IPS-18c (cell line): ENCODE data around the gene POC1A.

Experiments used
- H3K4me3 ChIP-seq: 2 replicates; pipeline ENCODE4 v1.7.0; 2013; ENCODE audit warnings: low read depth, mild to moderate bottlenecking, low read length, moderate library complexity; ENCODE audit not compliant: insufficient read depth
- H3K9me3 ChIP-seq: one replicate; pipeline ENCODE4 v1.6.1; 2013; ENCODE audit warnings: mild to moderate bottlenecking, low read length, moderate library complexity; ENCODE audit not compliant: control insufficient read depth, insufficient read depth

The POC1A gene

DNA sequence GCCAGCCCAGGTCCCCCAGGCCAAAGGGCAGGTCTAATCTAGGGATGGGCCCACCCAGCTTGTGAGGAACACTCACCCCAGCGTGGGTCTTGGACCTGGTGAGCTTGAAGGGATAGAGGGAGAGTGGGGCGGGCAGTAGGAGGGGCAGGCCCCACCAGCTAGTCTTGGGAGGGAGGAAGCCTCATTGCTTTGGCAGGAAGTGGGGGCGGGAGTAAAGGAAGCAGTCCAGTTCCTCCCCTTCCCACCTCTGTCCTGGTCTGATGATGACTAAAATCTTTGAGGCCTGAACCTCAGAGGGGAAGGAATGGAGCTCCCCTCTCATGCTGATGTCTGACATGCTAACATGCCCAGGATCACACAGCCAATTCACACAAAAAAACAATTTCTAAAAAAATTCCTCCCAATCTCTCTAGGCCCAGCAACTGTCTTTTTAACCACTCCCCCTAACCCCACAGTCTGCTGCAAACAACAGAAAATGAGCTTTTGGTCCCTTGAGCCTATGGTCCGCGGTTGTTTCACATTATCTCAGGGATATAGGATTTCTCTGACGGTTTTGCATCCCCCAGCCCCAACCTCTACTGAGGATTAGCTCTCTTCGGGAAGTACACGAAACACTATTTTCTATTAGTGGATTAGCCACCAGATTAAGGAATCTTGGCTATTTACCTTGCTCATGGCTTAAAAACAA is 67.1 kb downstream of the POC1A start:
- H3K9me3 ChIP-seq, result no peaks in the 10 kb centered on the region
- H3K4me3 ChIP-seq, result no peak overlapping the region

DNA sequence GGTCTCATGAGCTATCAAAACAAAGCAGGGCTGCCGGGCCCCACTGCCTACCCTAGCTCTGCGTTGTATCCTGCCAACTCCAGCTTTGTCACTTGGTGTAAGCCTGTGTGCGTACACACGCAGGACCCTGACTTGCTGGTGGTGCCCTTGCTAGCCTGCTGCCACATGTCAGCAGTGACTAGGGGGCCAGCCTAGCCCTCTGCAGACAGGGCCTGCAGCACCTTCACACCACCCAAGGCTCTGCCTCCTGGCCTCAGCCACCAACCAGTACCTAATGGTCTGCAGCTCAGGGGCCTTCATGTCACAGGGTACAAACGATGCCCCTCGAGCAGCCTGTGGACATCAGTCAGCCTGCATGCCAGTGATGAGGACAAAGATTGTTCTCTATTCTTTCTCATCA is 67.8 kb downstream of the POC1A start:
- no peak overlapping the region for H3K4me3 ChIP-seq
- no peaks in the 10 kb centered on the region for H3K9me3 ChIP-seq

DNA sequence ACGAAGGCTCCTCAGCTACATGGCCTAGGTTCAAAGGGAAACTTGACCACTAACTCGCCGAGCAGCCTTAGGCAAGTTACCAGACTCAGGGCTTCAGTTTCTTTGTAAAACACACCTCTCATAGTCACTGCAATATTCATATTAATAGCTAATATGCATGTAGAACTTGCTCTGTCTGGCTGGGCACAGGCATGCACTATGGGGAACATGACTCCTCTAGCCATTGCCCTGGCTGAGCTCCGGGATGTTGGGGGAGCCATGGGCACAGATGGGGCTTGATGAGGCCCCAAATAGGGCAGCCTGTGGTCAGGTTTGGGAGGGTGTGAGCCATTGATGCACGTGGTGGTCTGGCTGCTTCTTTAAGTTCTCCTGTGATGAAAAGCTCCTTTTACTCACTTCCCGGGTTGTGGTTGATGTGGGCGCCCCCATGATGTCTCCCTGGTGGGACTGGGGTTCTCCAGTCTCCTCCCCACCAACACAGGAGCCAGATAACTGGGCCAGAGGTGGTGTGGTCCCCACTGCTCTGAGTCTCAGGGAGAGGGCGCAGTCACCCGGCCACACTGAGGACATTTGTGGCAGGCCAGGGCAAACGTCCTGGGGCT is 68.4 kb downstream of the POC1A start:
- Histone ChIP-seq H3K4me3 (no peak overlapping the region), H3K9me3 (no peaks in the 10 kb centered on the region)

DNA sequence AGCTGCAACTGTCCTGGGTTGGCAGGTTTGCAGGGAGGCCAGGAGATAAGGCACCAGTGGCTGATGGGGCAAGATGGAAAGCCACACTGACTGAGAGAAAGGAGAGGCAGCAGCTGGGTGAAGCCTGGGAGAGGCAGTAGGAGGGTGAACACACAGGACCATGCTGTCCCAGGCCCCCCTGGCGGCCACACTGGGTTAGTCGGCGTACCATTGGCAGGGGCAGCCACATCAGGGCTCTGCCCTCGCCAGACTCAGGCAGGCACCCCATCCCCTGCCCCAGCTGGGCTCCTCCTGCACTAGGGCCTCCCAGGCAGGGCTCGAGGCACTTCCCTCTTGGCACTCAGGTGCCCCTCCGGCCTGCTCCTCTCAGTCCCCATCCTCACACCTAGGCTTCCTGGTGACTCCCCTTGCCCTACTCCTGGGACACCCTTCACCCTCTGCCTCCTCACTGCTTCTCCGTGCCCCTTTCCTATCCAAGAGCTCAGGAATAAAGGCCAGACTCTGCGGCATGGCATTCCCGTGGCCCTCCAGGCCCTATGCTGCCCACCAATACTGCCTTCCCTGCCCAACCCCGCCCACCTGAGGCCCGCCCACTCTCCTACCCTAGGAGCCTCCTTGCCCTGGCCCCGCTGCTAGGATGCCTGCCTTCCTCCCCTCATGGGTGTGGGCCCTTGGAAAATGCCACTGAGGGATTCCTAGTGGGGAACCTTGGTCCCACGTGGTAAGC is 69.1 kb downstream of the POC1A start:
- Histone ChIP-seq H3K4me3 (no peak overlapping the region), H3K9me3 (no peaks in the 10 kb centered on the region)

DNA sequence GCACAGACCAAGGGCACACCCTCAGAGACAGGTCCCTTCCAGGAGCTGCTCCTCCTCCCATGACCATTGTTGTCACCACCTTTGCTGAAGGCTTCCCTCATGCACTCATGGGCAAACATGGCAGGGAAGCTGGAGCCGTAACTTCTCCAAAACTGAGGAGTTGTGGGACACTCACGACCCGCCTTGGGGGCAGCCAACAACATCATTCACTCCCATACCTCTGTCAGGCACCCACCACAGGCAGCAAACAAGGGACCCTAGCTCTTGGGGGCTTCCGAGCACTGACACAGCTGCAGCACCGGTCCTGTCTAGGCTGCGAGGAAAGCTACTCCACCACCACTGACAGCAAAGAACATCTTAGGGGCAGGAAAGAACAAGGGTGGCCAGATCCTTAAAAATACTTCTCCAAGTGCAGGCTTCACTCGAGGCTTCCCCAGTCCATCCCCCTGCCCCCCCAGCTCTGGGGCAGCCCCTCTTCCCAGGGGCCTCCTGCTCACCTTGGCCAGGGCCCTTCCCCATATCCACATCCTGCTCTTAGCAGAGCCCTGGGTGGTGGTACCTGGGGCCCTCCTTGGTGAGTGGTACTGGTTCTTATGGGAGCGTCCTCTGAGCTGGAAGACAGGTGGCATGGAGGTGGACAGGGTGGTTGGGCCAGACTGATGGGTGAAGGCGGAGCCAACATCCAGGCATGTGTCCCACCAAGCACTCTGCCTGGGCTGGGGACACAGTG is 69.8 kb downstream of the POC1A start:
- no peak overlapping the region for H3K4me3 ChIP-seq
- H3K9me3 ChIP-seq, result no peaks in the 10 kb centered on the region

DNA sequence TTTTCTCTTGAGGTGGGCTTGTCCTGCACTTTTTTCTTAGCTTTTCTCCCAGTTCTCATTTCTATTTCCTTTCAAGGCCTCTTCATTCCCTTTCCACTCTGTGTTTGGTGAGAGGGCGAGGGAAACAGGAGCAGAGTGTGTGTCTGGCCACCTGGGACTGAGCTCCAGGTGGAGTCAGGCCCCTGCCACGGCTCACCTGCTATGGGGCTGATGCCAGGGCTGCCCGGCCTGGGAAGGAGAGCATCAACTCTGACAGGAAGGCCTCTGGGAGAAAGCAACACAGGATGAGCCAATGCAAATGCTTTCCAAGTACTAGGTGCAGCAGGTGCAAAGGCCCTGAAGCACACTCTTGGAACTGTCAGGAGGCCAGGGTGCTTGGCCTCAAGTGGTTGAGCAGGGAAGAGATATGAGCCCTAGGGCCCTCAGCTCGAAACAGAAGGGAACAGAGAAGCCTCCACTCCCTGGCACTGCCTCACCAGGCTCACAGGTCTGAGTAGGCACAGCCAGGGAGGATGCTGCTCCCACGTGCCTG is 70.6 kb downstream of the POC1A start:
- Histone ChIP-seq H3K4me3 (no peak overlapping the region), H3K9me3 (no peaks in the 10 kb centered on the region)

DNA sequence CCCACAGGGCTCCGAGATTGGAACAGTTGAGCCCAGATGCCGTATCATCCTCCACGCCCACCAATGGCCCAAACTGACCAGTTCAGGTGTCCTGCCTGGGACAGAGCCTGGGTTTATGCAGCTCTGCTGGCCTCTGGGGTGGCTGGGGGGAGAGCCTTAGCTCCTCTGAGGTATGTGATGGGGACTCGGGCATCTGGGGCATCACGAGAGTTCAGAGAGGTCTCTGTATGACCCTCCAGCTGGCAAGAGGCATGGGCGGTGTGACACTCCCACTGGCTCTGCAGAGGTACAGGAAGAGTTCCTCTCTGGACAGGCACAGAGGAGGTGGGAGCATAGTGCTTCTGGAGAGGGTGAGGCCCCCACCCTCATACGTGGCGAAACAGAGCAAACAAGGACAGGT is 71.3 kb downstream of the POC1A start:
- Histone ChIP-seq H3K4me3 (no peak overlapping the region), H3K9me3 (no peaks in the 10 kb centered on the region)

DNA sequence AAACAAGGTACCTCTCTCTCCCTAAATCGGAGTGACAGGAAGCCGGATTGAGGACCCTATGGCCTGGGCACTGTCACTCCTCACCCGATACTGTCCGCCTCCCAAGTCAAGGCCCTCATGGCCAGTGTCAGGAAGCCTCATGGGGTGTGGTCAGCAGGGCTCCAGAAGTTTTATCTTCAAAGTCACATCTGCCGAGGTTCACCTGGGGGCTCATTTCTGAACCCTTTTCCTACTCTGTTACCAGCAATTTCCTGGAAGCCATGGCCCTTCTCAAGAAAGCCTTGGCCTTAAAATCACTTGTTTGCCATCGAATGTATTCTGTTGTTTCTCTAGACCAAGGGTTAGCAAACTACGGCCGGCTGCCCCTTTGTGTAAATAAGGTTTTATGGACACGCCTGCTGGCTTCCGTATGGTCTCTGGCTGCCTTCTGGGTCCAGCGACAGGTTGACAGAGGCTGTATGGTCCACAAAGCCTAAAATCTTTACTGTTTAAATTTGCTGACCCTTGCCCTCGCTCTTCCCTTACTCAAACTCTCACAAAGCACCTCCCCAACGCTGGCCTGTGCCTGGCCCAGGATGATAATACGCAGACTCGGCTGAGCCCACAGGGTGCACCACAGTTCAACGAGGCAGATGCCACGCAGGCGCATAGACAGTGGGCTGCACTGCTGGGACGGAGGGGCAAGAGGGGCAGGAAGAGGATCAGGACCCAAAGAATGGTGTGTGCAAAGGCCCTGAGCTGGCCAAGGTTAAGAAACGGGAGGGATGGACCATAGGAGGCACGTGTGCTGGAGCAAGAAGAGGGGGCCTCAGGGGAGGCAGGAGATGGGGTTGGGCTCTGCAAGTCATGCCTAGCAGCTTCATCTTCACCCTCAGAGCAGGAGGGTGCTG is 73.1 kb downstream of the POC1A start:
- Histone ChIP-seq H3K9me3 (no peaks in the 10 kb centered on the region), H3K4me3 (no peak overlapping the region)

DNA sequence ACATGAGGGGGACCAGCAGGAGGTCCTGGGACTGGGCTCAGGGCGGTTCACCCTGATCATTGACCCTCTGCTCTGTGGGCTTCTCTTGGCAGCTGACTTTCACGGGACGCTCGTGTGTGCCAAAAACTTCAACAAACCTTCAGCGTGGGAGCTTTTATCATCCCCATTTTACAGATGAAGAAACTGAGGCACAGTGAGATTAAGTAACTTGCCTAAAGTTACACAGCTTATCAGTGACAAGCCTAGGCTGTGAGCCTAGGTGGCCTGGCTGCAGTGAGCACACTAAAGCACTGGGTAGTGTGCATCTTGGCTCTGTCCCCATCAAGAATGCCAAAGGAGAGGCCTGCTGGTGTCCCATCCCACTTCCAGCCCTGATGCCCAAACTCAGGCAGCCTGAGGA is 74.3 kb downstream of the POC1A start:
- Histone ChIP-seq H3K4me3 (no peak overlapping the region), H3K9me3 (no peaks in the 10 kb centered on the region)

DNA sequence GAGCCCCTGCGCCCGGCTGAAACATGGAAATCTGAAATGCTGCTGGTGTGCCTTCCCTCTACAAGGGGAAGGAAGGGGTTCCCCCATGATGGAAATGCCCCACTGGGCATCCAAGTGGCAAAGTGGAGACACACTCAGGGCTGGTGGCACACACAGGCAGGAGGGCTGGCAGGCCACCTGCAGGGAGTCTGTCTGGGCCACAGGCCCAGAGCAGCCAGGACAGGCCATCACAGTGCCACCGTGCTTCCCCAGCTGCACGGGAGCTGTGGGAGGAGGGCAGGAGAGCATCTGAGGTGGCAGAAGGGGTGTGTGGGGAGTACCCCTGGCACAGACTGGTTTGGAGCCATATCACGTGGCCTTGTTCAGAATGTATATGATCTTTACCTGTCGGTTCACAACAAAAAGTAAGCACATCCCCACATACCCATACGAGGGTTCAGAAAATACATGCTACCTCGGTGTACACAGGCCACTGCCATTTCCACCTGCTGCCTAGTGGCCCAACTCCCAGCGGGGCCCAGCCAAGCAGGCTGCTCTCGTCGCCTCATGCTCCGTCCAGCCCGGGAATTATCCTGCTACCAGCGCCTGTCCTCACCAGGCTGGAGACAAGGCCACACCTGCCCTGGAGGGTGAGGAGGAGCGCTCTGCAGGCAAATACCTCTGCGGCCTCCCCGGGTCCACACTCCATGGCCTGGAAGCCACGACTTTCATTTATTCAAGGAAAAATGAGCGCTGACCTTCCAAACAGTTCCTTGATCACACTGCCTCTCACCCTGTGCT is 75.3 kb downstream of the POC1A start:
- Histone ChIP-seq H3K9me3 (no peaks in the 10 kb centered on the region), H3K4me3 (no peak overlapping the region)

DNA sequence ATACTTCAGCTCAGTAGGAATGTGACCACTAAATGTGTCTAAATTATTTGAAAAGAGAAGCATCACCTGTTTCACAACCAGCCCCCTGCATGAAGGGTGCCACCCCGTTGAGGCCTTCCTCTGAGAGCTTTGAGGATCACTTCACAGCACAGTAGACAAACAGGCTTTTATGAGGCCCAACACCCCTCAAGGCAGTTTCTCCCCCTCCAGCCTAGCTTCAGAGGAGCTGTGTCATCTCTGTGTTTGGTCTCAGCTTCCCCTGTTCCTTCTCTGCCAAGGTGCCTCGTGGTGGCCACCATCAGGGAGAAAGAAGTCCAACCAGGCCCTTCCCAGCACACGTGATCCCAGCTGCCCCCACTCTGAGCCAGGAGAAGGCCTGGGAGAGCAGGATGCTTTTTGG is 76.3 kb downstream of the POC1A start:
- Histone ChIP-seq H3K4me3 (no peak overlapping the region), H3K9me3 (no peaks in the 10 kb centered on the region)

DNA sequence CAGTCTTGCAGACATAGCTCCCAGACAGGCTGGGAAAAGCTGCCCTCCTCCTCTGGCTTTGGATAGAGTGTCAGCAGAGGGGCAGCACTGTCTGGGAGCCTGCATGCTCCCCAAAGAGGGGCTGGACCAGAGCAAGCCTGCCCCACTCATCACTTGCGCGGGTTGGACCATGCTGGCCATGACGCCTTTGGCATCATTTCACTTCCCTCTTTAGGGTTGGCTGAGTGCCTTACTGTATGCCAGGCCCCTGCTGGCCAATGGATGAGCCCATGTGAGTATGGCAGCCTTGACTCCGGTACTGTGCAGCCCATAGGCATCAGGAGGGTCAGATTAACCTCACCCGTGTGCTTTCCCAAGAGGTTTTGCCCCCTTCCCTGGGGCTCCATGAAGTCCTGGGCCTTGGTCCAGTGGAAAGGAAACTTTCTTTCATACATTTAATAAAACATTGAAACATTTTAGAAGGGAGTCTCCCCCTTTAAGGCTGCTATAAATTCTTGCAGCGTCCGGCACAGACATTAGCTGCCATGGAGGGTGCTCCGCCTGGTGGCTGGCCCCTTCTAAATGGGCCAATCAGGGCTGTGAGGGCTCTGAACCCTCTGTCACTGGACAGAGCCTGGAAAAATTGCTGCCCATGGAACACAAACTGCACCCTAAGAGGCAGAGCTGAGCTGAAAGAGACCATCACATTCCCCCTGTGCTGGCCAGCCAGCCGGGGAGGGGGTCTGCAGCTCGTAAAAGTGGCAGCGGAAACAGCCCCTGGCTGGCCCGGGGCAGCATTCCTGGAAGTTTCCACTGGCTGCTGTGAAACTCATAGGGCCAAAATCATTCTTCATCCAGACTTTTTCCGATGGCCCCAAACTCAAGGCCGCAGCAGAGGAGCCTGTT is 77.1 kb downstream of the POC1A start:
- Histone ChIP-seq H3K9me3 (no peaks in the 10 kb centered on the region), H3K4me3 (no peak overlapping the region)

DNA sequence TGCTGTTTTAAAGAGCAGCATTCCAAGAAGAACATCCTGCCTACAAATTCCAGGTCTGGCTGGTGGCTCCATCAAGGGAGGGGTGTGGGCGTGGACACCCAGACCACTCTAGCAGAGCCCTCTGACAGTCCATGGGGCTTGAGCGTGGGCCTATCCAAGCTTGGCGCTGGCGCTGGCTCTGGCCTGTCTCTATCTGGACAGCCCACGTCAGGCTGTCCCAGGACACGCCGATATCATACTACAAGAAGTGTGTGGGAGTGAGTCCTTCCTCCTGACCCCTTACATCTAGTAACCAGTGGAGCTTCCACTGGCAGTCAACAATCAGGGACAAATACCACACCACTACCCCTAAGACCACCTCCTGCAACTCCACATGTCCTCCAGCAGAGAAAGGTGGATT is 80.7 kb downstream of the POC1A start:
- Histone ChIP-seq H3K9me3 (no peaks in the 10 kb centered on the region), H3K4me3 (no peak overlapping the region)

DNA sequence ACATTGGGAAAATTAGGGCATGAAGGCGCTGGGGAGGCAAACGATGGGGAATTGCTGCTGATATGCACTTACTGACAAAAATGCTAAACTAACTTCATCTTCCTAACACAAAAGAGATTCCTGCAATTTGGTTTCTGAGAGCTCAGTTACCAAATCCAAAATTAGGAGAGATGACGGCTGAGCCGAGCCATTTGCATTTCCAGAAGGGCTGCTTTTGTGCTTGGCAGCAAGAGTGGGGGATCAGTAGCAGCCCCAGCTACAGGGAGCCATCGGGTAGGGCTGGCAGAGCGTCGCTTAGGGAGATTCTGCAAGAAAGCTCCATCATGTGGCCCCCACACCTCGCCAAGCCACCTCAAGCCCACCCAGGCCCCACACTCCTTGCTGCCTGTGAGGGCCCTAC is 81.8 kb downstream of the POC1A start:
- H3K9me3 ChIP-seq, result no peaks in the 10 kb centered on the region
- no peak overlapping the region for H3K4me3 ChIP-seq

DNA sequence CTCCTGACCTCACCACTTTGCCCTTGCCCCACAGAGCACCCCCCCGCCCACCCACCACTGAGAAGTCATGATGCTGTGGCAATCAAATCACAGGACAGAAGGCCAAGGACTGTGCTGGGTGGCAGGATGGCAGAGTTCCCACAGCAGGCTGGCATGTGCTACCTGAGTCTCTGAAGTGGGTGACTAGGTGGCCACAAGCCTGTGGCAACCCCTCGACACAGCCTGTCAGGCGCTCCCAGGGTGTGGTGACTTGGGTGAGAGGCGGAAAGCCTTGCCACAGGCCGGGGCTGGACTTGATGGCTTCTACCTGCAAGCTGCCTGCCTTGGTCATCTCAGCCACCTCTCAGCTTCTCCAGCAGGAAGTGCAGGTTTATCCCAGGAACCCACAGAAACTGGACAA is 82.2 kb downstream of the POC1A start:
- H3K9me3 ChIP-seq, result no peaks in the 10 kb centered on the region
- H3K4me3 ChIP-seq, result no peak overlapping the region
